SK-N-DZ (cell line): ENCODE results near the gene TRDMT1.

Experiments used
- DNase-seq: peaks from one replicate; pipeline ENCODE4 v3.0.0-alpha.2; 2015; ENCODE audit warnings: low spot score

The TRDMT1 gene

GRCh38 chr10:17210361-17210760 is 8.9 kb upstream of the TRDMT1 start:
- DNase-seq = no peak

- DNase-seq = no peak
Measured at GRCh38 chr10:17209881-17210280, 8.4 kb upstream of the TRDMT1 start.

- no peak for DNase-seq
Measured at GRCh38 chr10:17209302-17209701, 7.8 kb upstream of the TRDMT1 start.

GRCh38 chr10:17208476-17208875 is 7.0 kb upstream of the TRDMT1 start:
- no peak for DNase-seq

- DNase-seq = no peak
Measured at GRCh38 chr10:17206210-17206709, 4.8 kb upstream of the TRDMT1 start.

- no peak for DNase-seq
Measured at GRCh38 chr10:17203416-17203815, 1.9 kb upstream of the TRDMT1 start.

- DNase-seq = no peak
Measured at GRCh38 chr10:17202999-17203398, 1.5 kb upstream of the TRDMT1 start.

GRCh38 chr10:17202506-17202905 is 1.0 kb upstream of the TRDMT1 start:
- no peak for DNase-seq

- no peak for DNase-seq
Measured at GRCh38 chr10:17201794-17202116, 283 bp upstream of the TRDMT1 start.

GRCh38 chr10:17200001-17200911 is 1.2 kb downstream of the TRDMT1 start:
- no peak for DNase-seq

- peak; percentile 91 for DNase-seq
Measured at GRCh38 chr10:17199351-17199804, 2.1 kb downstream of the TRDMT1 start.

GRCh38 chr10:17196573-17196972 is 4.9 kb downstream of the TRDMT1 start:
- no peak for DNase-seq

- DNase-seq = no peak
Measured at GRCh38 chr10:17196045-17196444, 5.4 kb downstream of the TRDMT1 start.

- no peak for DNase-seq
Measured at GRCh38 chr10:17195083-17195482, 6.4 kb downstream of the TRDMT1 start.

- DNase-seq = no peak
Measured at GRCh38 chr10:17190602-17191001, 10.9 kb downstream of the TRDMT1 start.

- DNase-seq = no peak
Measured at GRCh38 chr10:17188644-17189172, 12.8 kb downstream of the TRDMT1 start.

- no peak for DNase-seq
Measured at GRCh38 chr10:17185873-17186272, 15.6 kb downstream of the TRDMT1 start.

GRCh38 chr10:17183110-17183509 is 18.4 kb downstream of the TRDMT1 start:
- no peak for DNase-seq

- no peak for DNase-seq
Measured at GRCh38 chr10:17181751-17182150, 19.7 kb downstream of the TRDMT1 start.

- DNase-seq = no peak
Measured at GRCh38 chr10:17181110-17181509, 20.4 kb downstream of the TRDMT1 start.

GRCh38 chr10:17179002-17179401 is 22.5 kb downstream of the TRDMT1 start:
- no peak for DNase-seq

- DNase-seq = no peak
Measured at GRCh38 chr10:17178006-17178405, 23.5 kb downstream of the TRDMT1 start.

- DNase-seq = no peak
Measured at GRCh38 chr10:17177014-17177413, 24.5 kb downstream of the TRDMT1 start.
